HepG2 (cell line): ENCODE data around the gene LSM12. TPM values are rescaled to one million over a fixed set of nuclear protein-coding genes. Genes with fewer than 3 reads are reported as not detected.

ENCODE experiments used
- ATAC-seq: fragments of 200-7000 bp; cut with Tn5 transposase; 3 replicates; pipeline ENCODE4 v1.9.1; 2020; ENCODE audit warnings: mild to moderate bottlenecking, moderate library complexity
- BruUV-seq: library from RNA; stranded (reverse); fragments of 400-500 nt; replicated peaks from 2 replicates; lab custom pipeline; 2021; lab: Mats Ljungman, UMichigan
- CTCF ChIA-PET: fragments of 300-600 bp; formaldehyde crosslinking; extraction: SDS; loops from one replicate; lab custom pipeline; 2021; ENCODE audit warnings: low total read pairs, inconsistent platforms, low intra/inter-chr PET ratio; lab: Yijun Ruan, JAX
- POLR2A ChIA-PET: fragments of 350-600 bp; sonication (Branson Sonifier 250); formaldehyde crosslinking; loops from one replicate; lab custom pipeline; 2020; ENCODE audit warnings: antibody characterized with exemption, inconsistent platforms; lab: Yijun Ruan, JAX
- DNase-seq: peaks from one replicate; pipeline ENCODE4 v3.0.0-alpha.2; 2015; ENCODE audit warnings: low spot score
- FAIRE-seq: peaks from 3 replicates; lab custom pipeline; 2011; peaks lifted over from hg19 to GRCh38; lab: Jason Lieb, UNC
- H2AFZ ChIP-seq: one replicate; pipeline ENCODE4 v1.6.1; 2011; ENCODE audit warnings: low read length, inconsistent platforms
- H3K27ac ChIP-seq: fragments of 300-600 bp; 3 replicates; pipeline ENCODE4 v1.8.0; 2011; ENCODE audit warnings: mixed run types, mild to moderate bottlenecking, mixed read lengths, low read length, inconsistent platforms; ENCODE audit not compliant: insufficient read depth; ENCODE audit errors: extremely low read length
- H3K27me3 ChIP-seq, 2 experiments: fragments of 200-600 bp in 1 of 2; 2 replicates in 1 of 2; 3 replicates in 1 of 2; pipeline versions ENCODE4 v1.6.0 to v1.8.0; 2011; ENCODE audit warnings: low read length in 2 of 2, mild to moderate bottlenecking in 2 of 2, moderate library complexity in 2 of 2, inconsistent platforms in 1 of 2; ENCODE audit not compliant: insufficient read depth in 2 of 2, control insufficient read depth in 1 of 2
- H3K36me3 ChIP-seq, 2 experiments: fragments of 200-600 bp in 1 of 2; replicated peaks in 1 of 2; 2 replicates in 1 of 2; 3 replicates in 1 of 2; pipeline versions ENCODE4 v1.5.1 to v1.8.0; 2011; ENCODE audit warnings: low read length in 2 of 2, inconsistent platforms in 1 of 2; ENCODE audit not compliant: insufficient read depth in 2 of 2, control insufficient read depth in 1 of 2
- H3K4me1 ChIP-seq: 2 replicates; pipeline ENCODE4 v1.5.1; 2012; ENCODE audit warnings: low read length, inconsistent platforms; ENCODE audit not compliant: insufficient read depth
- H3K4me2 ChIP-seq: 2 replicates; pipeline ENCODE4 v1.6.0; 2011; ENCODE audit warnings: low read depth, low read length, inconsistent platforms
- H3K4me3 ChIP-seq, 3 experiments: fragments of 200-600 bp in 1 of 3; sonication (generic), shearing (Covaris generic) in 1 of 3; replicated peaks in 1 of 3; 2 replicates each; pipeline ENCODE4 v1.5.1; 2011 to 2016; ENCODE audit warnings: low read length in 3 of 3, inconsistent platforms in 2 of 3, low read depth in 2 of 3, mild to moderate bottlenecking in 2 of 3, control low read depth in 1 of 3, mixed read lengths in 1 of 3; ENCODE audit not compliant: insufficient read depth in 1 of 3
- H3K79me2 ChIP-seq: one replicate; pipeline ENCODE4 v1.6.1; 2011; ENCODE audit warnings: low read length, inconsistent platforms; ENCODE audit not compliant: insufficient read depth
- H3K9ac ChIP-seq: 2 replicates; pipeline ENCODE4 v1.6.0; 2011; ENCODE audit warnings: mild to moderate bottlenecking, low read depth, low read length, inconsistent platforms; ENCODE audit not compliant: insufficient read depth
- H3K9me3 ChIP-seq: 2 replicates; pipeline ENCODE4 v1.5.1; 2012; ENCODE audit warnings: mild to moderate bottlenecking, low read length
- H4K20me1 ChIP-seq: 2 replicates; pipeline ENCODE4 v1.6.0; 2011; ENCODE audit warnings: inconsistent platforms, mild to moderate bottlenecking, low read length, moderate library complexity; ENCODE audit not compliant: insufficient read depth
- KLF12 ChIP-seq: sonication (generic); formaldehyde crosslinking; IDR thresholded peaks from 2 replicates; pipeline ENCODE4 v1.4.0; 2020; ENCODE audit warnings: missing genetic modification reagents, borderline replicate concordance
- MAZ ChIP-seq, 2 experiments: sonication (generic) in 1 of 2; formaldehyde crosslinking in 1 of 2; IDR thresholded peaks; 2 replicates each; pipeline versions ENCODE4 v1.5.0 to v1.6.1; 2012 to 2020; ENCODE audit warnings: low read depth in 2 of 2, mild to moderate bottlenecking in 2 of 2, borderline replicate concordance in 1 of 2, improper control_type of control experiment in 1 of 2, low read length in 1 of 2, missing genetic modification reagents in 1 of 2, moderate library complexity in 1 of 2
- SATB2 ChIP-seq: sonication (generic); formaldehyde crosslinking; IDR thresholded peaks from 2 replicates; pipeline ENCODE4 v1.5.0; 2020; ENCODE audit warnings: missing genetic modification reagents
- SP1 ChIP-seq, 2 experiments: fragments of 450-650 bp in 1 of 2; sonication (generic) in 1 of 2; formaldehyde crosslinking in 1 of 2; IDR thresholded peaks; 2 replicates each; pipeline versions ENCODE4 v1.4.0 to v1.6.1; 2016 to 2020; ENCODE audit warnings: missing genetic modification reagents in 1 of 2
- WGBS: methylation state at CpG from one replicate; pipeline ENCODE4 v1.1.6; 2017; ENCODE audit warnings: low lambda C conversion rate; 5-methylcytosine and 5-hydroxymethylcytosine counted together
- in situ Hi-C: cut with HindIII; loops from 2 replicates; pipeline ENCODE4 v1.10.0; 2017; ENCODE audit warnings: low pct_unique_long_range_greater_than_20kb; ENCODE audit not compliant: extremely low pct_ligation_motif_present
- intact Hi-C: fragments of 100-400 bp; cut with micrococcal nuclease; formaldehyde crosslinking; loops from one replicate; pipeline ENCODE4 v1.10.0; 2022; ENCODE audit not compliant: unreplicated experiment
- polyA plus RNA-seq, 8 experiments: library from polyadenylated mRNA; depleted of rRNA in 3 of 8; stranded (reverse) in 7 of 8; unstranded in 1 of 8; fragments of >200 nt; fragmentation: Illumina TruSeq in 4 of 8; extraction: Trizol in 4 of 8; gene quantifications; 2 replicates each; pipeline versions ENCODE4 v1.2.1 to v1.2.3, GENCODE V29; 2011 to 2016; ENCODE audit warnings: low read depth in 4 of 8, missing spikeins in 1 of 8, mixed read lengths in 1 of 8; ENCODE audit not compliant: insufficient read depth in 1 of 8
- total RNA-seq, 5 experiments: library from RNA; depleted of rRNA; stranded (reverse); fragments of >200 nt; fragmentation: Illumina TruSeq; extraction: Trizol; gene quantifications; 2 replicates each; pipeline ENCODE4 v1.2.3, GENCODE V29; 2016; ENCODE audit warnings: low read depth in 1 of 5
- TF ChIP-seq, protein P1 (sequence below): sonication (generic); formaldehyde crosslinking; IDR thresholded peaks from 2 replicates; pipeline ENCODE4 v1.4.0; 2020; ENCODE audit warnings: missing genetic modification reagents

Gene LSM12
- total and polyA plus RNA-seq, 2 of the 13 experiments (the other 11 are each of a cell fraction or from before 2014, with no cell fraction given): 52.8 to 55.7 TPM

DNA sequence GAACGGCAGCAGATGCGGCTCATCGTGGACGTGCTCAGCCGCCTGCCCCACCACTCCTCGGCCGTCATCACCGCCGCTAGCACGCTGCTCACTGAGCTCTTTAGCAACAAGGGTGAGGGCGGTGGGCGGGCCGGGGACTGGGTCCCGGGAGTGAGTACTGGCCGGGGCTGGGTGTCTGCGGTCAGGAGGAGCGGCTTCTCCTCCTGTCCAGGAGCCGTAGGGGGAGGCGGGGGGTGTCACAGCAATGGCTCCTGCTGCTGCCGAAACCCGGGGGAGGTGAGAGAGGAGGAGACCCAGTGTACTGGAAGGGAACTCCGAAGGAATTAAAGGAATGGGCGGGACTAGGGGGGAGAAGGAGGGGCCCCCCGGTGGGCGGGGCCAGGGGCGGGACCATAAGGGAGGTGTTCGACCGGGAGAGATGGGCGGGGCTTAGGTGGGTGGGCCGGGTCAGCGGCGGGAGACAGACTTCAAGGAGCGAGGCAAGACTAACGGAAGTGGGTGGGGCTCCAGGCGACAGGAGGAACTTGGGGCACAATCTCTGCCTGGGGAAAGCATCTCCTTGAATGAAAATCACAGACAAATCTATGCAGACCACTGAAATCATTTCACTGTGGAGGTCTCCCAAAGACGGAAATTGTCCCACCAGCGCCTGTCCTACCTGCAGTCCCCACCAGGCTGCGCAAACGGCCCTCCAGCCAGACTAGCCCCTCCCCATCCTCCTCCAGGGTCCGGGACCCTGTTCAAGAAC, 59.7 kb downstream of the LSM12 start:
- Histone ChIP-seq H3K27me3 (no peaks in the 10 kb centered on the region), H3K4me3 (no peak overlapping the region), H4K20me1 (no peaks in the 10 kb centered on the region), H3K27ac (no peak overlapping the region), H3K36me3 (peaks cover 0 to 15% of the 10 kb centered on the region in 2 experiments; a peak in 2 of 5 replicates), H2AFZ (no peak overlapping the region), H3K79me2 (no peaks in the 10 kb centered on the region), H3K4me2 (no peak overlapping the region), H3K4me1 (peaks cover 51% of the 10 kb centered on the region), H3K9me3 (no peaks in the 10 kb centered on the region), H3K9ac (no peak overlapping the region)
- FAIRE-seq: no peak
- POLR2A ChIA-PET: no interaction called here
- in situ Hi-C loops: no loop called here
- CTCF ChIA-PET: no interaction called here
- intact Hi-C loops: no loop called here
- WGBS: 77% methylated on average over 39 of the region's 40 CpGs
- no peak for ATAC-seq
- TF ChIP-seq SP1 (IDR thresholded peaks at IDR 0.05) (no peak), SP1 (CRISPR knock-in tag; IDR thresholded peaks at IDR 0.05) (peak; percentile 41; the same call in 1 of the 2 replicates), SATB2 (CRISPR knock-in tag) (no peak), MAZ (IDR thresholded peaks at IDR 0.05; ENCODE audit: borderline replicate concordance, low read depth, low read length) (no peak), MAZ (CRISPR knock-in tag; IDR thresholded peaks at IDR 0.05; ENCODE audit: low read depth) (peak; percentile 49; the same call in 1 of the 2 replicates), KLF12 (CRISPR knock-in tag) (no peak)
- TF ChIP-seq, protein P1, sequence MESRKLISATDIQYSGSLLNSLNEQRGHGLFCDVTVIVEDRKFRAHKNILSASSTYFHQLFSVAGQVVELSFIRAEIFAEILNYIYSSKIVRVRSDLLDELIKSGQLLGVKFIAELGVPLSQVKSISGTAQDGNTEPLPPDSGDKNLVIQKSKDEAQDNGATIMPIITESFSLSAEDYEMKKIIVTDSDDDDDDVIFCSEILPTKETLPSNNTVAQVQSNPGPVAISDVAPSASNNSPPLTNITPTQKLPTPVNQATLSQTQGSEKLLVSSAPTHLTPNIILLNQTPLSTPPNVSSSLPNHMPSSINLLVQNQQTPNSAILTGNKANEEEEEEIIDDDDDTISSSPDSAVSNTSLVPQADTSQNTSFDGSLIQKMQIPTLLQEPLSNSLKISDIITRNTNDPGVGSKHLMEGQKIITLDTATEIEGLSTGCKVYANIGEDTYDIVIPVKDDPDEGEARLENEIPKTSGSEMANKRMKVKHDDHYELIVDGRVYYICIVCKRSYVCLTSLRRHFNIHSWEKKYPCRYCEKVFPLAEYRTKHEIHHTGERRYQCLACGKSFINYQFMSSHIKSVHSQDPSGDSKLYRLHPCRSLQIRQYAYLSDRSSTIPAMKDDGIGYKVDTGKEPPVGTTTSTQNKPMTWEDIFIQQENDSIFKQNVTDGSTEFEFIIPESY (CRISPR knock-in tag): peak; percentile 62
- DNase-seq: no peak
- no TSS peak for BruUV-seq
